GM19023 (cell line): ENCODE data around the gene PLK1.
"Not testable (repeated sequence)": the region's sequence is repeated elsewhere in the genome, so short reads cannot be mapped to it uniquely, and the experiment has no call there.

Experiments
- ATAC-seq: cut with Tn5 transposase; IDR thresholded peaks from one replicate; pipeline ENCODE4 v1.9.1; 2021; ENCODE audit warnings: mild to moderate bottlenecking, moderate library complexity; ENCODE audit not compliant: unreplicated experiment

The PLK1 gene

GRCh38 chr16:23678430-23679273, at the start of gene PLK1:
Gene PLK1 (plus strand): TSS chr16:23678889. CDS start chr16:23678933, 44 bp downstream.
- ATAC-seq, result peak; percentile 84

- no peak for ATAC-seq
These were observed 49.2 kb upstream of the PLK1 start for GRCh38 chr16:23629516-23629915.

GRCh38 chr16:23631874-23632273, 46.8 kb upstream of the PLK1 start:
- not testable (repeated sequence) for ATAC-seq

GRCh38 chr16:23634461-23635036, 44.1 kb upstream of the PLK1 start:
- ATAC-seq, result no peak

- ATAC-seq, result no peak
These were observed 42.7 kb upstream of the PLK1 start for GRCh38 chr16:23635958-23636357.

GRCh38 chr16:23640615-23640930, 38.1 kb upstream of the PLK1 start:
- peak; percentile 4 for ATAC-seq

GRCh38 chr16:23640931-23641765, 37.5 kb upstream of the PLK1 start, which contains the start of the genes DCTN5 and PALB2:
Gene DCTN5 (plus strand): TSS chr16:23641466. CDS start chr16:23641543, 77 bp downstream.
Gene PALB2 (minus strand): TSS chr16:23641310. CDS start chr16:23641157, 153 bp downstream.
- peak; percentile 98 for ATAC-seq

GRCh38 chr16:23642246-23642774, 36.4 kb upstream of the PLK1 start:
- ATAC-seq, result no peak

GRCh38 chr16:23650674-23651416, 27.8 kb upstream of the PLK1 start:
- no peak for ATAC-seq

- ATAC-seq, result no peak
These were observed 26.7 kb upstream of the PLK1 start for GRCh38 chr16:23651943-23652468.

GRCh38 chr16:23663918-23664317, 14.8 kb upstream of the PLK1 start:
- ATAC-seq, result no peak

- ATAC-seq, result no peak
These were observed 11.9 kb upstream of the PLK1 start for GRCh38 chr16:23666571-23667354.

GRCh38 chr16:23667355-23667659, 11.4 kb upstream of the PLK1 start:
- ATAC-seq, result no peak

- no peak for ATAC-seq
These were observed 10.5 kb upstream of the PLK1 start for GRCh38 chr16:23668225-23668624.

GRCh38 chr16:23668873-23669272, 9.8 kb upstream of the PLK1 start:
- ATAC-seq, result no peak

- ATAC-seq, result peak; percentile 89
These were observed 8.4 kb upstream of the PLK1 start for GRCh38 chr16:23670137-23670776.

GRCh38 chr16:23673971-23674614, 4.6 kb upstream of the PLK1 start:
- no peak for ATAC-seq

- no peak for ATAC-seq
These were observed 1.7 kb upstream of the PLK1 start for GRCh38 chr16:23676924-23677480.
